CD14-positive monocyte (primary cell): ENCODE data around the gene LAMC3. TPM values are rescaled to one million over a fixed set of nuclear protein-coding genes. Genes with fewer than 3 reads are reported as not detected.

Source experiments
- DNase-seq, 3 donors: peaks; one replicate each; pipeline ENCODE4 v3.0.0-alpha.2; 2011 to 2022
- H2AFZ ChIP-seq: 2 replicates; pipeline ENCODE4 v1.6.0; 2012; ENCODE audit warnings: mild to moderate bottlenecking, low read depth, low read length, inconsistent platforms; ENCODE audit not compliant: insufficient read depth, poor library complexity, severe bottlenecking
- H3K27ac ChIP-seq, 2 donors: 1 replicate in 1 of 2; 2 replicates in 1 of 2; pipeline ENCODE4 v1.5.1; 2012 to 2013; ENCODE audit warnings: low read length in 2 of 2, control low read depth in 1 of 2, inconsistent platforms in 1 of 2, low read depth in 1 of 2, mild to moderate bottlenecking in 1 of 2
- H3K27me3 ChIP-seq, 2 donors: one replicate each; pipeline versions ENCODE4 v1.6.0 to v1.6.1; 2011 to 2013; ENCODE audit warnings: low read length in 2 of 2; ENCODE audit not compliant: control insufficient read depth in 2 of 2, insufficient read depth in 2 of 2
- H3K36me3 ChIP-seq, 2 donors: replicated peaks in 1 of 2; 1 replicate in 1 of 2; 2 replicates in 1 of 2; pipeline versions ENCODE4 v1.5.1 to v1.6.1; 2012 to 2013; ENCODE audit warnings: low read length in 2 of 2, control low read depth in 1 of 2, inconsistent platforms in 1 of 2, mild to moderate bottlenecking in 1 of 2; ENCODE audit not compliant: insufficient read depth in 2 of 2, control insufficient read depth in 1 of 2
- H3K4me1 ChIP-seq, 2 donors: 1 replicate in 1 of 2; 2 replicates in 1 of 2; pipeline versions ENCODE4 v1.5.1 to v1.6.1; 2012 to 2013; ENCODE audit warnings: low read length in 2 of 2, control low read depth in 1 of 2, inconsistent platforms in 1 of 2, mild to moderate bottlenecking in 1 of 2, moderate library complexity in 1 of 2; ENCODE audit not compliant: insufficient read depth in 2 of 2, control insufficient read depth in 1 of 2
- H3K4me2 ChIP-seq: replicated peaks from 2 replicates; pipeline ENCODE3; 2012; ENCODE audit warnings: low read length, moderate library complexity, mild to moderate bottlenecking; ENCODE audit not compliant: poor library complexity, severe bottlenecking; ENCODE audit errors: extremely low read depth
- H3K4me3 ChIP-seq, 3 experiments: fragments of 200-600 bp in 1 of 3; sonication (generic) in 1 of 3; replicated peaks in 1 of 3; 1 replicate in 2 of 3; 2 replicates in 1 of 3; pipeline ENCODE4 v1.5.1; 2011 to 2013; ENCODE audit warnings: low read length in 3 of 3, mild to moderate bottlenecking in 3 of 3, control low read depth in 2 of 3, low read depth in 2 of 3, inconsistent platforms in 1 of 3, moderate library complexity in 1 of 3
- H3K79me2 ChIP-seq: 2 replicates; pipeline ENCODE4 v1.6.0; 2012; ENCODE audit warnings: mild to moderate bottlenecking, control low read depth, inconsistent platforms, low read length, moderate library complexity; ENCODE audit not compliant: insufficient read depth
- H3K9ac ChIP-seq: 2 replicates; pipeline ENCODE4 v1.6.0; 2017; ENCODE audit warnings: low read length, mild to moderate bottlenecking; ENCODE audit not compliant: insufficient read depth, poor library complexity, severe bottlenecking
- H3K9me3 ChIP-seq, 2 donors: replicated peaks in 1 of 2; 1 replicate in 1 of 2; 2 replicates in 1 of 2; pipeline versions ENCODE4 v1.5.1 to v1.6.1; 2012 to 2013; ENCODE audit warnings: low read length in 2 of 2, control low read depth in 1 of 2; ENCODE audit not compliant: control insufficient read depth in 1 of 2, insufficient read depth in 1 of 2
- H4K20me1 ChIP-seq: 2 replicates; pipeline ENCODE4 v1.6.0; 2012; ENCODE audit warnings: mild to moderate bottlenecking, low read length, control low read depth, moderate library complexity; ENCODE audit not compliant: insufficient read depth
- H3K27ac Mint-ChIP-seq, 7 donors: one replicate each; pipeline ENCODE4 v1.8.0; 2020; ENCODE audit warnings: mild to moderate bottlenecking in 7 of 7, mixed read lengths in 7 of 7, moderate library complexity in 6 of 7, inconsistent platforms in 2 of 7
- H3K27me3 Mint-ChIP-seq, 3 donors: one replicate each; pipeline ENCODE4 v1.8.0; 2021 to 2022; ENCODE audit warnings: low read depth in 3 of 3, mild to moderate bottlenecking in 3 of 3, mixed read lengths in 3 of 3, moderate library complexity in 3 of 3, inconsistent platforms in 1 of 3
- H3K36me3 Mint-ChIP-seq, 2 donors: one replicate each; pipeline ENCODE4 v1.8.0; 2020; ENCODE audit warnings: mixed read lengths in 2 of 2, inconsistent platforms in 1 of 2, mild to moderate bottlenecking in 1 of 2
- H3K4me1 Mint-ChIP-seq: one replicate; pipeline ENCODE4 v1.8.0; 2020; ENCODE audit warnings: mild to moderate bottlenecking, mixed read lengths
- H3K4me3 Mint-ChIP-seq, 2 donors: one replicate each; pipeline ENCODE4 v1.8.0; 2020; ENCODE audit warnings: mild to moderate bottlenecking in 2 of 2, mixed read lengths in 2 of 2, moderate library complexity in 1 of 2
- H3K9me3 Mint-ChIP-seq, 7 donors: one replicate each; pipeline ENCODE4 v1.8.0; 2020 to 2022; ENCODE audit warnings: mixed read lengths in 7 of 7, mild to moderate bottlenecking in 6 of 7, moderate library complexity in 6 of 7, inconsistent platforms in 2 of 7
- CTCF ChIP-seq: fragments of 200-600 bp; IDR thresholded peaks from one replicate; pipeline ENCODE4 v1.8.0; 2022; ENCODE audit warnings: antibody characterized with exemption, mild to moderate bottlenecking
- WGBS: methylation state at CpG from one replicate; pipeline ENCODE4 v1.1.5; 2013; ENCODE audit warnings: missing lambda C conversion rate; ENCODE audit not compliant: insufficient coverage; 5-methylcytosine and 5-hydroxymethylcytosine counted together
- intact Hi-C, 2 donors: fragments of 100-400 bp; cut with micrococcal nuclease; formaldehyde crosslinking; loops; one replicate each; pipeline versions ENCODE4 v1.15.0 to v1.15.1; 2023
- polyA plus RNA-seq, 3 donors: library from polyadenylated mRNA; depleted of rRNA in 1 of 3; unstranded in 2 of 3; stranded (reverse) in 1 of 3; fragments of 300-500 nt in 2 of 3; fragments of >200 nt in 1 of 3; fragmentation: Illumina TruSeq in 2 of 3; gene quantifications; 1 replicate in 2 of 3; 2 replicates in 1 of 3; pipeline ENCODE4 v1.2.3, GENCODE V29; 2012 to 2021

Gene LAMC3
- polyA plus RNA-seq, 3 donors, result 0.19 TPM; not detected in 2

- no peaks in the 10 kb centered on the region for H4K20me1 ChIP-seq
- peaks cover 1 to 4% of the 10 kb centered on the region in 2 donors for H3K4me1 ChIP-seq
- Mint-ChIP-seq H3K27me3 (peaks cover 18 to 23% (median 22%) of the 10 kb centered on the region in 3 donors), H3K4me3 (no peak overlapping the region), H3K9me3 (peaks cover 0 to 2% (median 0%) of the 10 kb centered on the region in 7 donors), H3K4me1 (peaks cover 4% of the 10 kb centered on the region), H3K36me3 (peaks cover 0 to 4% of the 10 kb centered on the region in 2 donors), H3K27ac (no peak overlapping the region)
- H3K9me3 ChIP-seq, result peaks cover 0 to 5% of the 10 kb centered on the region in 2 donors
- DNase-seq, result no peak
- H3K79me2 ChIP-seq, result no peaks in the 10 kb centered on the region
- H3K9ac ChIP-seq, result no peak overlapping the region
- H3K27ac ChIP-seq, result no peak overlapping the region
- H3K4me2 ChIP-seq, result no peak overlapping the region
- H2AFZ ChIP-seq, result no peak overlapping the region
- intact Hi-C loops, result no loop called here
- WGBS, result 94% methylated on average over 18 of the region's 19 CpGs
- no peaks in the 10 kb centered on the region for H3K36me3 ChIP-seq
- H3K4me3 ChIP-seq, result no peak overlapping the region
- H3K27me3 ChIP-seq, result peaks cover 5 to 18% of the 10 kb centered on the region in 2 donors
- TF ChIP-seq CTCF, result no peak
Observed at GRCh38 chr9:131091352-131091992, 82.5 kb downstream of the LAMC3 start.

GRCh38 chr9:131092030-131092429 is 83.1 kb downstream of the LAMC3 start:
- intact Hi-C loops, result no loop called here
- Histone ChIP-seq H3K36me3 (no peaks in the 10 kb centered on the region), H3K27ac (no peak overlapping the region), H3K4me1 (peaks cover 4 to 6% of the 10 kb centered on the region in 2 donors), H3K9me3 (peaks cover 0 to 5% of the 10 kb centered on the region in 2 donors), H4K20me1 (no peaks in the 10 kb centered on the region), H3K4me3 (no peak overlapping the region), H2AFZ (no peak overlapping the region), H3K27me3 (peaks cover 8 to 22% of the 10 kb centered on the region in 2 donors), H3K4me2 (no peak overlapping the region), H3K9ac (no peak overlapping the region), H3K79me2 (no peaks in the 10 kb centered on the region)
- H3K9me3 Mint-ChIP-seq, result peaks cover 0 to 6% (median 0%) of the 10 kb centered on the region in 7 donors
- H3K4me3 Mint-ChIP-seq, result no peak overlapping the region
- H3K27me3 Mint-ChIP-seq, result peaks cover 22 to 29% (median 26%) of the 10 kb centered on the region in 3 donors
- no peak for TF ChIP-seq CTCF
- H3K4me1 Mint-ChIP-seq, result peaks cover 8% of the 10 kb centered on the region
- H3K36me3 Mint-ChIP-seq, result peaks cover 0 to 4% of the 10 kb centered on the region in 2 donors
- DNase-seq, result no peak
- 85% methylated on average over 6 of the region's 6 CpGs for WGBS
- H3K27ac Mint-ChIP-seq, result no peak overlapping the region
